ENCODE data around the gene TMEM202. TPM values are rescaled to one million over a fixed set of nuclear protein-coding genes. Genes with fewer than 3 reads are reported as not detected.
"Not testable (repeated sequence)": the region's sequence is repeated elsewhere in the genome, so short reads cannot be mapped to it uniquely, and the experiment has no call there.

Gene TMEM202
- total and polyA plus RNA-seq, 2 of the 4 experiments (the other 2 are of a cell fraction): not detected

- H3K4me2 ChIP-seq (ENCODE audit: low read depth, low read length); in situ Hi-C loops (cut with MboI; ENCODE audit: low sequenced_read_pairs); H3K4me3 ChIP-seq (ENCODE audit: insufficient read depth, low read depth, low read length); H2AK9ac ChIP-seq (replicated peaks; ENCODE audit: low read depth, low read length, poor library complexity); dilution Hi-C loops (cut with HindIII; ENCODE audit: low sequenced_read_pairs, unreplicated experiment); H3K36me3 ChIP-seq (ENCODE audit: control insufficient read depth, insufficient read depth, low read length); ATAC-seq (ENCODE audit: low read depth); H3K56ac ChIP-seq (ENCODE audit: extremely low read depth, insufficient read depth, low read length); H3K27ac ChIP-seq (ENCODE audit: insufficient read depth, low read length); H2BK15ac ChIP-seq (ENCODE audit: low read depth, low read length); H3K4ac ChIP-seq (ENCODE audit: low read depth, low read length); intact Hi-C loops (cut with micrococcal nuclease); H3K4me1 ChIP-seq (ENCODE audit: control insufficient read depth, insufficient read depth, low read length); H2BK120ac ChIP-seq (ENCODE audit: low read depth, low read length); H2AFZ ChIP-seq (replicated peaks; ENCODE audit: low read length, poor library complexity); H3K23ac ChIP-seq (ENCODE audit: low read depth, low read length); H4K20me1 ChIP-seq (ENCODE audit: insufficient read depth, low read length); H3K9me3 ChIP-seq (ENCODE audit: control insufficient read depth, insufficient read depth, low read length); H3K18ac ChIP-seq (ENCODE audit: low read depth, low read length); H2BK5ac ChIP-seq (ENCODE audit: low read depth, low read length, poor library complexity, severe bottlenecking); H3K14ac ChIP-seq (replicated peaks; ENCODE audit: low read depth, low read length); H3K9ac ChIP-seq (ENCODE audit: low read depth, low read length); H4K8ac ChIP-seq (ENCODE audit: low read depth in 2 of 2, low read length in 2 of 2); BruUV-seq (replicated peaks); H4K5ac ChIP-seq (ENCODE audit: low read depth, low read length); CTCF ChIA-PET; POLR2A ChIA-PET (ENCODE audit: unreplicated experiment); DNase-seq; H4K91ac ChIP-seq (ENCODE audit: insufficient read depth, low read depth, low read length); H2AK5ac ChIP-seq (ENCODE audit: low read depth, low read length); H3K9me1 ChIP-seq (ENCODE audit: insufficient read depth, low read length); H3K79me1 ChIP-seq (ENCODE audit: low read depth in 1 of 2, low read length in 2 of 2); H2BK20ac ChIP-seq (ENCODE audit: low read depth, low read length): not testable (repeated sequence)
- peaks cover 23% of the 10 kb centered on the region for H3K27me3 ChIP-seq (ENCODE audit: control insufficient read depth, insufficient read depth, low read length)
- no CpG with 5 or more reads among the region's 24 CpGs for WGBS, 2 experiments (ENCODE audit: extremely low coverage in 2 of 2, insufficient read length in 1 of 2)
Observed at GRCh38 chr15:72396331-72396730, 1.8 kb upstream of the TMEM202 start.
